22Rv1 (cell line): ENCODE results near the gene KIAA0232.

Source experiments
- CTCF ChIP-seq: fragments of 450-650 bp; IDR thresholded peaks from 2 replicates; pipeline ENCODE4 v1.5.1; 2017; ENCODE audit warnings: mild to moderate bottlenecking
- ZFX ChIP-seq: fragments of 450-650 bp; IDR thresholded peaks from 2 replicates; pipeline ENCODE4 v1.6.1; 2017; ENCODE audit warnings: antibody characterized with exemption, borderline replicate concordance

GRCh38 chr4:6902318-6903042, 120.0 kb downstream of the KIAA0232 start:
- TF ChIP-seq CTCF (no peak), ZFX (no peak)
